Thyroid gland (tissue), 4 donors: ENCODE data around the gene ATP1B1.

Experiments
- POLR2A ChIP-seq, 2 donors: fragments of 450-650 bp; IDR thresholded peaks; one replicate each; pipeline ENCODE4 v1.6.1; 2017; ENCODE audit warnings: antibody characterized with exemption in 2 of 2, mild to moderate bottlenecking in 2 of 2, moderate library complexity in 1 of 2
- TF ChIP-seq, protein P1 (sequence below), 6 experiments: fragments of 200-600 bp in 3 of 6; fragments of 450-650 bp in 3 of 6; sonication (generic) in 3 of 6; IDR thresholded peaks; one replicate each; pipeline ENCODE4 v1.5.1; 2016 to 2019; ENCODE audit warnings: antibody characterized with exemption in 6 of 6, mild to moderate bottlenecking in 2 of 6, inconsistent platforms in 1 of 6, moderate library complexity in 1 of 6

DNA sequence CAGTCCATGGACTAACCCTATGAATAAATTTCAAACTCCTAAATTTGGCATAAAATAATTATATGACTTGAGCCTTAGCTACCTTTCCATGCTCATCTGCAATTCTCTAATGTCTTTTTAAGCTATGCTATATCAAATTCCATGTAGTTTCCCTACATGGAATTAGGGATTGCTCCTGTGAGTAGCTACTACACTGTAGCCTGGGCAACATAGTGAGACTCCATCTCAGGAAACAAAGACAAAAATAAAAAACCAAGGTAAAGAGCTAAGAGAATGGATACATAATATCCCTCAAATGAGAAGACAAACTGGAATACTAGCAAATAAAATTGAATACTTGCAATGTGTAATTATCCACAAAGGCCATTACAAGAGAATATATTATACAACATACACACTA, 37.5 kb downstream of the ATP1B1 start:
- TF ChIP-seq, protein P1, sequence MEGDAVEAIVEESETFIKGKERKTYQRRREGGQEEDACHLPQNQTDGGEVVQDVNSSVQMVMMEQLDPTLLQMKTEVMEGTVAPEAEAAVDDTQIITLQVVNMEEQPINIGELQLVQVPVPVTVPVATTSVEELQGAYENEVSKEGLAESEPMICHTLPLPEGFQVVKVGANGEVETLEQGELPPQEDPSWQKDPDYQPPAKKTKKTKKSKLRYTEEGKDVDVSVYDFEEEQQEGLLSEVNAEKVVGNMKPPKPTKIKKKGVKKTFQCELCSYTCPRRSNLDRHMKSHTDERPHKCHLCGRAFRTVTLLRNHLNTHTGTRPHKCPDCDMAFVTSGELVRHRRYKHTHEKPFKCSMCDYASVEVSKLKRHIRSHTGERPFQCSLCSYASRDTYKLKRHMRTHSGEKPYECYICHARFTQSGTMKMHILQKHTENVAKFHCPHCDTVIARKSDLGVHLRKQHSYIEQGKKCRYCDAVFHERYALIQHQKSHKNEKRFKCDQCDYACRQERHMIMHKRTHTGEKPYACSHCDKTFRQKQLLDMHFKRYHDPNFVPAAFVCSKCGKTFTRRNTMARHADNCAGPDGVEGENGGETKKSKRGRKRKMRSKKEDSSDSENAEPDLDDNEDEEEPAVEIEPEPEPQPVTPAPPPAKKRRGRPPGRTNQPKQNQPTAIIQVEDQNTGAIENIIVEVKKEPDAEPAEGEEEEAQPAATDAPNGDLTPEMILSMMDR (IDR thresholded peaks at IDR 0.05), result no peak
- no peak for TF ChIP-seq POLR2A (IDR thresholded peaks at IDR 0.05)
